Fibroblast of lung (primary cell): ENCODE data around the gene ERICH4. TPM values are rescaled to one million over a fixed set of nuclear protein-coding genes. Genes with fewer than 3 reads are reported as not detected.

Source experiments
- DNase-seq, 2 donors: peaks; one replicate each; pipeline versions ENCODE4 v3.0.0 to v3.0.0-alpha.2; 2010; ENCODE audit warnings: low read depth in 2 of 2
- H2AFZ ChIP-seq: 2 replicates; pipeline ENCODE4 v1.5.1; 2012; ENCODE audit warnings: low read length, control low read depth, inconsistent platforms
- H3K27ac ChIP-seq: 2 replicates; pipeline ENCODE4 v1.5.1; 2011; ENCODE audit warnings: low read length, control low read depth; ENCODE audit not compliant: insufficient read depth
- H3K27me3 ChIP-seq: 2 replicates; pipeline ENCODE4 v1.5.1; 2011; ENCODE audit warnings: mild to moderate bottlenecking, low read length; ENCODE audit not compliant: control insufficient read depth, insufficient read depth
- H3K36me3 ChIP-seq: 2 replicates; pipeline ENCODE4 v1.5.1; 2011; ENCODE audit warnings: low read length; ENCODE audit not compliant: control insufficient read depth, insufficient read depth
- H3K4me1 ChIP-seq: 2 replicates; pipeline ENCODE4 v1.5.1; 2011; ENCODE audit warnings: low read length; ENCODE audit not compliant: control insufficient read depth, insufficient read depth; ENCODE audit errors: extremely low read depth
- H3K4me2 ChIP-seq: 2 replicates; pipeline ENCODE4 v1.5.1; 2011; ENCODE audit warnings: low read length, control low read depth; ENCODE audit not compliant: insufficient read depth; ENCODE audit errors: extremely low read depth
- H3K4me3 ChIP-seq, 4 experiments: fragments of 200-600 bp in 1 of 4; sonication (generic) in 1 of 4; replicated peaks in 1 of 4; 2 replicates each; pipeline ENCODE4 v1.5.1; 2011 to 2016; ENCODE audit warnings: low read length in 4 of 4, low read depth in 3 of 4, mild to moderate bottlenecking in 3 of 4, control low read depth in 2 of 4, inconsistent platforms in 1 of 4, mixed read lengths in 1 of 4; ENCODE audit not compliant: insufficient read depth in 1 of 4; ENCODE audit errors: control extremely low read depth in 1 of 4
- H3K79me2 ChIP-seq: 2 replicates; pipeline ENCODE4 v1.5.1; 2012; ENCODE audit warnings: mild to moderate bottlenecking, low read length, inconsistent platforms; ENCODE audit not compliant: control insufficient read depth, insufficient read depth
- H3K9ac ChIP-seq: 2 replicates; pipeline ENCODE4 v1.5.1; 2011; ENCODE audit warnings: mild to moderate bottlenecking, low read length, control low read depth; ENCODE audit not compliant: insufficient read depth
- H3K9me3 ChIP-seq: 2 replicates; pipeline ENCODE4 v1.5.1; 2012; ENCODE audit warnings: low read depth, low read length; ENCODE audit not compliant: control insufficient read depth, insufficient read depth
- H4K20me1 ChIP-seq: 2 replicates; pipeline ENCODE4 v1.5.1; 2011; ENCODE audit warnings: low read length; ENCODE audit not compliant: control insufficient read depth, insufficient read depth; ENCODE audit errors: extremely low read depth
- EZH2 ChIP-seq: IDR thresholded peaks from 2 replicates; pipeline ENCODE4 v1.5.1; 2012; ENCODE audit warnings: low read length, control low read depth, mild to moderate bottlenecking; ENCODE audit errors: missing control alignments
- polyA plus RNA-seq, 2 donors: library from polyadenylated mRNA; depleted of rRNA in 1 of 2; stranded (reverse) in 1 of 2; unstranded in 1 of 2; fragments of >200 nt; gene quantifications; 2 replicates each; pipeline ENCODE4 v1.2.1, GENCODE V29; 2011 to 2012; ENCODE audit warnings: missing spikeins in 1 of 2
- total RNA-seq: library from RNA; depleted of rRNA; stranded (reverse); fragments of >200 nt; gene quantifications from 2 replicates; pipeline ENCODE4 v1.2.1, GENCODE V29; 2014
- TF ChIP-seq, protein P1 (sequence below), 2 donors: IDR thresholded peaks in 1 of 2; conservative IDR thresholded peaks in 1 of 2; 1 replicate in 1 of 2; 2 replicates in 1 of 2; pipeline ENCODE4 v1.5.1; 2011 to 2012; ENCODE audit warnings: low read length in 2 of 2, control low read depth in 1 of 2, inconsistent platforms in 1 of 2, low read depth in 1 of 2, mild to moderate bottlenecking in 1 of 2

Gene ERICH4
- total and polyA plus RNA-seq, 2 donors (not counting 1 experiment from before 2014, with no cell fraction given): not detected

DNA sequence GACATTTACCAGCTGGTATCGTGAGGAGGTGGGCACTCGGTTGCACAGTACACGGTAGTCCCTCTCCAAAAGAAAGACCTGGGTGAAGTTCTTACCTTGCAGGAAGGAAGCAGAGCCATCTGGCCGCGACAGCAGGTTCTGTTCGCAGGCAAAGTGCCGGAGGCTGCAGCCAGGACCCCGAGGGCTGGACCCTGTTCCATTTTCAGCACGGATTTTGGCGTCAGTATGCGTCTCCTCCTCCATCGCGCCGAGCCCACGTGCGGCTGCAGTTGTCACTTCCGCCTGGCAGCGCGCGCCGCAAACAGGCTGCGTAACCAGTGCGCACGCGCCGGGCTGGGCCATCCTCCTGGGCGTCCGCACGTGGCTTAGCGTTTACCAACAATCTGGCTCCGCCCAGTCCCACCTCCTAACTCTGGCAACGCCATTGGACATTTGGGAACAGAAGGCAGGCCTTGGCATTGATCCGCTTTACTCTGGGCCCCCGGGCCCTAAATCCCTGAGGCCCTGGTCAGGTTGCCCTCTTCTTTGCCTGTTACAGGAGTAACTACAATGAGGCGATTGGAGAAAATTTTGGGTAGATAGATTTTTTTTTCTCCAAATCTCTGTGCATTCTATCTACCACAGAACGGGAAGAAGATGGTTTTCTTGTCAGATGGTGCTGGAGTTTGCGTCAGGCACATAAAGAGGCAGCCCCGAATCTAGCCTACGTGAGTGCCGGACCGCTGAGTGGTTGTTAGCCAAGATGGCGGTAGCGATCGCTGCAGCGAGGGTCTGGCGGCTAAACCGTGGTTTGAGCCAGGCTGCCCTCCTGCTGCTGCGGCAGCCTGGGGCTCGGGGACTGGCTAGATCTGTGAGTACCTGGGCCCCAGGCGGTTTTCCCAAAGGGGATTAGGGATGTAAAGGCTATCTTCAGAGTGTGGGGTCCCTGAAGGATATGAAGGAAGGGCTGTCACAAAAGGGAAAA lies 45.6 kb upstream of the ERICH4 start, which contains the start of the genes BCKDHA and EXOSC5:
Gene BCKDHA, plus strand, starts transcription at position 733 of the 964 bp plus-strand sequence. Its CDS starts 10 bp downstream, at position 743.
Gene EXOSC5, minus strand, starts transcription at position 274 of the 964 bp plus-strand sequence. Its CDS starts 31 bp downstream, at position 243.
- peak; percentile 99 to 100 for DNase-seq

DNA sequence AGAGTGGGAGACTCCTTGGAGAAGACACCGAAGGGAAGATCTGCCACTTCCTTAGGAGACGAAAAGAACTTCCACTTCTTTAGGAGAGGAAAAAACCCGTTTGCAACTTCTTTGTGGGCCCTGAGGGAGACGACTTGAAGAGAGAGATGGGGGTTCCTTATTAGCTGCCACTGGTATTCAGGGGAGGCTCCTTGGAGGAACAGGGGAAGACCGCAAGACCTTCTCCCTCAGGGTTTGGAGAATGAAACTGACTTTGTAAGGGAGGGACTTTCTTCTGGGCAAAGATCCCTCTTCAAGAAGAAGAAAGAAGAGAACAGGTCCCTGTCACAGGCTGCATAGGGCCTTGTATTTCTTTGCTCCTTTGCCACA lies 44.9 kb upstream of the ERICH4 start:
- H3K36me3 ChIP-seq: no peaks in the 10 kb centered on the region
- H3K9ac ChIP-seq: peak overlapping the region; percentile 93
- H4K20me1 ChIP-seq: no peaks in the 10 kb centered on the region
- H3K27ac ChIP-seq: peak overlapping the region; percentile 96
- H3K9me3 ChIP-seq: no peaks in the 10 kb centered on the region
- peak overlapping the region; percentile 74 to 100 (median 84) for H3K4me3 ChIP-seq
- peak overlapping the region; percentile 86 for H3K4me2 ChIP-seq
- H2AFZ ChIP-seq: peak overlapping the region; percentile 83
- TF ChIP-seq, protein P1, sequence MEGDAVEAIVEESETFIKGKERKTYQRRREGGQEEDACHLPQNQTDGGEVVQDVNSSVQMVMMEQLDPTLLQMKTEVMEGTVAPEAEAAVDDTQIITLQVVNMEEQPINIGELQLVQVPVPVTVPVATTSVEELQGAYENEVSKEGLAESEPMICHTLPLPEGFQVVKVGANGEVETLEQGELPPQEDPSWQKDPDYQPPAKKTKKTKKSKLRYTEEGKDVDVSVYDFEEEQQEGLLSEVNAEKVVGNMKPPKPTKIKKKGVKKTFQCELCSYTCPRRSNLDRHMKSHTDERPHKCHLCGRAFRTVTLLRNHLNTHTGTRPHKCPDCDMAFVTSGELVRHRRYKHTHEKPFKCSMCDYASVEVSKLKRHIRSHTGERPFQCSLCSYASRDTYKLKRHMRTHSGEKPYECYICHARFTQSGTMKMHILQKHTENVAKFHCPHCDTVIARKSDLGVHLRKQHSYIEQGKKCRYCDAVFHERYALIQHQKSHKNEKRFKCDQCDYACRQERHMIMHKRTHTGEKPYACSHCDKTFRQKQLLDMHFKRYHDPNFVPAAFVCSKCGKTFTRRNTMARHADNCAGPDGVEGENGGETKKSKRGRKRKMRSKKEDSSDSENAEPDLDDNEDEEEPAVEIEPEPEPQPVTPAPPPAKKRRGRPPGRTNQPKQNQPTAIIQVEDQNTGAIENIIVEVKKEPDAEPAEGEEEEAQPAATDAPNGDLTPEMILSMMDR (conservative IDR thresholded peaks at IDR 0.05 in 1 of 2, IDR thresholded peaks at IDR 0.05 in 1 of 2; ENCODE audit: low read depth in 1 of 2, low read length in 2 of 2): no peak
- no peak for TF ChIP-seq EZH2
- peaks cover 7% of the 10 kb centered on the region for H3K79me2 ChIP-seq
- H3K4me1 ChIP-seq: peaks cover 4% of the 10 kb centered on the region
- H3K27me3 ChIP-seq: no peaks in the 10 kb centered on the region
- DNase-seq: no peak

More for the DNA sequence above, 45.6 kb upstream of the ERICH4 start, which contains the start of the genes BCKDHA and EXOSC5:
- H3K4me1 ChIP-seq: peaks cover 4% of the 10 kb centered on the region
- TF ChIP-seq, protein P1 (conservative IDR thresholded peaks at IDR 0.05 in 1 of 2, IDR thresholded peaks at IDR 0.05 in 1 of 2; ENCODE audit: low read depth in 1 of 2, low read length in 2 of 2): no peak
- TF ChIP-seq EZH2: no peak
- H3K36me3 ChIP-seq: no peaks in the 10 kb centered on the region
- H2AFZ ChIP-seq: peak within 1 kb of the TSS; percentile 96
- H3K4me3 ChIP-seq: peak within 1 kb of the TSS; percentile 87 to 100 (median 89)
- H3K27ac ChIP-seq: peak within 1 kb of the TSS; percentile 96
- H3K27me3 ChIP-seq: no peaks in the 10 kb centered on the region
- peaks cover 7% of the 10 kb centered on the region for H3K79me2 ChIP-seq
- H3K9ac ChIP-seq: peak within 1 kb of the TSS; percentile 93
- H4K20me1 ChIP-seq: no peaks in the 10 kb centered on the region
- H3K4me2 ChIP-seq: peak within 1 kb of the TSS; percentile 89
- no peaks in the 10 kb centered on the region for H3K9me3 ChIP-seq

DNA sequence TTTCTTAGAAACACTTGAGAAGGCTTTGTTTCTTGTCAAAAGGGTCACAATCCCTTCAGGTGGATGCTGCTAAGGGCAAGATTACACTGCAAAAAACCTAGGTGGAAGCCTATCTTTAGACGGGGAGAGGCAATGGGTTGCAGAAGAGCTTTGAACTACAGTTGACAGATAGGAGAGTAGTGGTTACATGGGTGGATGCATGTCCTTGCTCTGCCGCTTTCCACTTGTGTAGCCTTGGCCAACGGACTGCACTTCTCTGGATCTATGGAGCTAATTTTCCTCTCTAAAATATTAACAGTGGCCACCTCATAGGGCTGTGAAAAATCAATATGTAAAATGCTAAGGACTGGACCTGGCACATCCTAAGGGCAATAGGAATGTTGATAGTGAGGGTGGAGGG lies 44.4 kb upstream of the ERICH4 start:
- H3K4me2 ChIP-seq: peak overlapping the region; percentile 86
- H3K4me1 ChIP-seq: peaks cover 4% of the 10 kb centered on the region
- H2AFZ ChIP-seq: no peak overlapping the region
- H3K36me3 ChIP-seq: no peaks in the 10 kb centered on the region
- peak overlapping the region; percentile 74 to 100 (median 84) for H3K4me3 ChIP-seq
- no peaks in the 10 kb centered on the region for H3K9me3 ChIP-seq
- H4K20me1 ChIP-seq: no peaks in the 10 kb centered on the region
- H3K27ac ChIP-seq: peak overlapping the region; percentile 96
- no peak for TF ChIP-seq EZH2
- TF ChIP-seq, protein P1 (conservative IDR thresholded peaks at IDR 0.05 in 1 of 2, IDR thresholded peaks at IDR 0.05 in 1 of 2; ENCODE audit: low read depth in 1 of 2, low read length in 2 of 2): no peak
- H3K27me3 ChIP-seq: no peaks in the 10 kb centered on the region
- H3K9ac ChIP-seq: peak overlapping the region; percentile 93
- H3K79me2 ChIP-seq: peaks cover 7% of the 10 kb centered on the region
- DNase-seq: no peak
